ENCODE measurements around the gene SLC5A5. TPM values are rescaled to one million over a fixed set of nuclear protein-coding genes. Genes with fewer than 3 reads are reported as not detected.
"Not testable (repeated sequence)": the region's sequence is repeated elsewhere in the genome, so short reads cannot be mapped to it uniquely, and the experiment has no call there.

Gene SLC5A5
- total RNA-seq, 4 donors from 2014 or later: 0.16 TPM; not detected in 3

GRCh38 chr19:17915940-17916593 lies 44.3 kb downstream of the SLC5A5 start:
- H3K9me3 ChIP-seq: peaks cover 0 to 30% (median 0%) of the 10 kb centered on the region in 3 donors
- ATAC-seq: no peak
- no peak overlapping the region for H3K27ac ChIP-seq
- H3K4me1 ChIP-seq: no peaks in the 10 kb centered on the region
- H3K4me3 ChIP-seq: no peak overlapping the region
- no peak for TF ChIP-seq POLR2A (IDR thresholded peaks at IDR 0.05)
- H3K36me3 ChIP-seq: no peaks in the 10 kb centered on the region
- H3K27me3 ChIP-seq: peaks cover 54% of the 10 kb centered on the region
- 78 to 89% methylated on average over 5 of the region's 6 CpGs for WGBS, 2 donors (ENCODE audit: low coverage in 1 of 2)

- H3K36me3 ChIP-seq, ATAC-seq, H3K4me3 ChIP-seq, H3K27ac ChIP-seq, H3K4me1 ChIP-seq: not testable (repeated sequence)
- WGBS, 2 donors (ENCODE audit: low coverage in 1 of 2): no CpG with 5 or more reads among the region's 30 CpGs
- peaks cover 0 to 21% (median 0%) of the 10 kb centered on the region in 3 donors for H3K9me3 ChIP-seq
- peaks cover 45% of the 10 kb centered on the region for H3K27me3 ChIP-seq
Observed at GRCh38 chr19:17918151-17918550, 46.4 kb downstream of the SLC5A5 start.

GRCh38 chr19:17919122-17919521 lies 47.4 kb downstream of the SLC5A5 start:
- H3K4me1 ChIP-seq, H3K36me3 ChIP-seq, H3K27ac ChIP-seq, ATAC-seq, H3K4me3 ChIP-seq: not testable (repeated sequence)
- Histone ChIP-seq H3K9me3 (peaks cover 0 to 11% (median 0%) of the 10 kb centered on the region in 3 donors), H3K27me3 (peaks cover 35% of the 10 kb centered on the region)
- WGBS, 2 donors (ENCODE audit: low coverage in 1 of 2): no CpG with 5 or more reads among the region's 5 CpGs

- H3K4me1 ChIP-seq: no peaks in the 10 kb centered on the region
- peaks cover 0 to 9% (median 0%) of the 10 kb centered on the region in 3 donors for H3K9me3 ChIP-seq
- ATAC-seq: no peak
- H3K4me3 ChIP-seq: no peak overlapping the region
- no peak overlapping the region for H3K27ac ChIP-seq
- peaks cover 21% of the 10 kb centered on the region for H3K27me3 ChIP-seq
- no peaks in the 10 kb centered on the region for H3K36me3 ChIP-seq
- TF ChIP-seq POLR2AphosphoS5 (IDR thresholded peaks at IDR 0.05) (no peak), CTCF (IDR thresholded peaks at IDR 0.05) (no peak), EP300 (IDR thresholded peaks at IDR 0.05) (no peak), POLR2A (IDR thresholded peaks at IDR 0.05) (no peak)
Observed at GRCh38 chr19:17920527-17920926, 48.8 kb downstream of the SLC5A5 start.

GRCh38 chr19:17922138-17922537 lies 50.4 kb downstream of the SLC5A5 start:
- H3K9me3 ChIP-seq: peaks cover 0 to 9% (median 0%) of the 10 kb centered on the region in 3 donors
- no peak for TF ChIP-seq CTCF (IDR thresholded peaks at IDR 0.05)
- TF ChIP-seq POLR2A (IDR thresholded peaks at IDR 0.05): no peak
- TF ChIP-seq POLR2AphosphoS5 (IDR thresholded peaks at IDR 0.05): no peak
- TF ChIP-seq EP300 (IDR thresholded peaks at IDR 0.05): no peak
- H3K36me3 ChIP-seq: no peaks in the 10 kb centered on the region
- no peak overlapping the region for H3K27ac ChIP-seq
- no peak for ATAC-seq
- H3K27me3 ChIP-seq: peaks cover 7% of the 10 kb centered on the region
- WGBS, 2 donors (ENCODE audit: low coverage in 1 of 2): 67 to 69% methylated on average over 1 of the region's 3 CpGs
- H3K4me3 ChIP-seq: no peak overlapping the region
- no peaks in the 10 kb centered on the region for H3K4me1 ChIP-seq

- H3K4me3 ChIP-seq: no peak overlapping the region
- no peak for ATAC-seq
- no peaks in the 10 kb centered on the region for H3K4me1 ChIP-seq
- TF ChIP-seq EP300 (IDR thresholded peaks at IDR 0.05) (no peak), POLR2A (IDR thresholded peaks at IDR 0.05) (no peak), POLR2AphosphoS5 (IDR thresholded peaks at IDR 0.05) (no peak), CTCF (IDR thresholded peaks at IDR 0.05) (no peak)
- 52 to 69% methylated on average over 3 to 4 of the region's 4 CpGs for whole genome bisulfite sequencing, 2 donors (ENCODE audit: low coverage in 1 of 2)
- no peaks in the 10 kb centered on the region for H3K27me3 ChIP-seq
- H3K9me3 ChIP-seq: no peaks in the 10 kb centered on the region
- no peak overlapping the region for H3K27ac ChIP-seq
- no peaks in the 10 kb centered on the region for H3K36me3 ChIP-seq
Observed at GRCh38 chr19:17926044-17926443, 54.3 kb downstream of the SLC5A5 start.
